ENCODE measurements around the gene PDCD11. TPM values are rescaled to one million over a fixed set of nuclear protein-coding genes. Genes with fewer than 3 reads are reported as not detected.

PDCD11 gene
- total and polyA plus RNA-seq, 9 donors = 9.7 to 40.8 (median 24.5) TPM

DNA sequence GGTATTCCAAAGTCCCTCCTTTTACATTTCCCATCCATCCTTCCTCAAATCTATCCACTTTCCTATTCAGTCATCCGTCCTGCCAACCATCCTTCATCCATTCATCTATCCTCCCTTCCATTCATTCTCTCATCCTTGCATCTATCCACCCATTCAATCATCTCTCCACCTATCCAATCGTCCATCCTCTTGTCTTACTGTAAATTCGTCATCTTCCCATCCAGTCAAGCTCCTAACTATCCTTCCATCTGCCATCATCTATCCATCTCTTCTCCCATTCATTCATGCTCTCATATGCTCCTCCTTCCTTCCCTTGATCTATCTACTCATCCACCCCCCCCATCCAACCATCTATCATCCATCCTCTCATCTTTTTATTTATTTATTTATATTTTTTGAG lies 77.7 kb downstream of the PDCD11 start:
- Histone ChIP-seq H3K36me3 (no peaks in the 10 kb centered on the region), H3K27ac (no peak overlapping the region), H3K4me3 (no peak overlapping the region), H3K27me3 (no peaks in the 10 kb centered on the region), H3K4me1 (ENCODE audit: insufficient read depth) (no peaks in the 10 kb centered on the region), H3K9me3 (no peaks in the 10 kb centered on the region)
- no peak for TF ChIP-seq POLR2A (IDR thresholded peaks at IDR 0.05)
- TF ChIP-seq EP300 (IDR thresholded peaks at IDR 0.05) = no peak
- TF ChIP-seq, protein P1, sequence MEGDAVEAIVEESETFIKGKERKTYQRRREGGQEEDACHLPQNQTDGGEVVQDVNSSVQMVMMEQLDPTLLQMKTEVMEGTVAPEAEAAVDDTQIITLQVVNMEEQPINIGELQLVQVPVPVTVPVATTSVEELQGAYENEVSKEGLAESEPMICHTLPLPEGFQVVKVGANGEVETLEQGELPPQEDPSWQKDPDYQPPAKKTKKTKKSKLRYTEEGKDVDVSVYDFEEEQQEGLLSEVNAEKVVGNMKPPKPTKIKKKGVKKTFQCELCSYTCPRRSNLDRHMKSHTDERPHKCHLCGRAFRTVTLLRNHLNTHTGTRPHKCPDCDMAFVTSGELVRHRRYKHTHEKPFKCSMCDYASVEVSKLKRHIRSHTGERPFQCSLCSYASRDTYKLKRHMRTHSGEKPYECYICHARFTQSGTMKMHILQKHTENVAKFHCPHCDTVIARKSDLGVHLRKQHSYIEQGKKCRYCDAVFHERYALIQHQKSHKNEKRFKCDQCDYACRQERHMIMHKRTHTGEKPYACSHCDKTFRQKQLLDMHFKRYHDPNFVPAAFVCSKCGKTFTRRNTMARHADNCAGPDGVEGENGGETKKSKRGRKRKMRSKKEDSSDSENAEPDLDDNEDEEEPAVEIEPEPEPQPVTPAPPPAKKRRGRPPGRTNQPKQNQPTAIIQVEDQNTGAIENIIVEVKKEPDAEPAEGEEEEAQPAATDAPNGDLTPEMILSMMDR (IDR thresholded peaks at IDR 0.05) = no peak
- WGBS, 3 donors = 93 to 95% (median 93%) methylated on average over 3 of the region's 3 CpGs
- intact Hi-C loops (cut with DNase I) = loop anchor here in 1 of 4 donors (2.0 kb wide), 1 partner anchor 55 kb away; no protein-coding TSS in a partner anchor
- DNase-seq = no peak

DNA sequence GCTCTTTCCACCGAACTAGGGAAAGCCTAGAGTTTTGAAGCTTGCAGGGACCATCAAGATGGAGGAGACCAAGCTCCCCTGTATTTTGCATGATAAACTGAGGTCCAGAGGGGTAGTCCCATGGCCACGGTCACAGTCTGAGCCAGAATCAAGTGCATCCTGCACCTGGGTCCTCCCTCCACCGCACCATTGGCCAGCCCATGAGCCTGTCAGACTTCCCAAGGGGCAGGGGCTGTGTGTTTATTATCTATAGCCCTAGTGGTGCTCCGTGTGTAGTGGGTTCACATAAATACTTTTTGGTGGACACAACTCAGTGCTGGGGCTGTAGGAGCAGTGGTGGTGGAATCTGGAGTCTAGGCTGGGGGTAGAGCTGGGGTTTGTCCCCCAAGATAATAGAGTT lies 79.0 kb downstream of the PDCD11 start:
- TF ChIP-seq POLR2A (IDR thresholded peaks at IDR 0.05) (no peak), EP300 (IDR thresholded peaks at IDR 0.05) (no peak)
- TF ChIP-seq, protein P1 (IDR thresholded peaks at IDR 0.05) = no peak
- intact Hi-C loops (cut with DNase I) = loop anchor here in 1 of 4 donors (2.0 kb wide), 1 partner anchor 57 kb away; no protein-coding TSS in a partner anchor
- Histone ChIP-seq H3K4me1 (ENCODE audit: insufficient read depth) (no peaks in the 10 kb centered on the region), H3K27me3 (no peaks in the 10 kb centered on the region), H3K27ac (no peak overlapping the region), H3K36me3 (no peaks in the 10 kb centered on the region), H3K9me3 (no peaks in the 10 kb centered on the region), H3K4me3 (no peak overlapping the region)
- 78 to 83% (median 79%) methylated on average over 4 of the region's 4 CpGs for WGBS, 3 donors
- no peak for DNase-seq

DNA sequence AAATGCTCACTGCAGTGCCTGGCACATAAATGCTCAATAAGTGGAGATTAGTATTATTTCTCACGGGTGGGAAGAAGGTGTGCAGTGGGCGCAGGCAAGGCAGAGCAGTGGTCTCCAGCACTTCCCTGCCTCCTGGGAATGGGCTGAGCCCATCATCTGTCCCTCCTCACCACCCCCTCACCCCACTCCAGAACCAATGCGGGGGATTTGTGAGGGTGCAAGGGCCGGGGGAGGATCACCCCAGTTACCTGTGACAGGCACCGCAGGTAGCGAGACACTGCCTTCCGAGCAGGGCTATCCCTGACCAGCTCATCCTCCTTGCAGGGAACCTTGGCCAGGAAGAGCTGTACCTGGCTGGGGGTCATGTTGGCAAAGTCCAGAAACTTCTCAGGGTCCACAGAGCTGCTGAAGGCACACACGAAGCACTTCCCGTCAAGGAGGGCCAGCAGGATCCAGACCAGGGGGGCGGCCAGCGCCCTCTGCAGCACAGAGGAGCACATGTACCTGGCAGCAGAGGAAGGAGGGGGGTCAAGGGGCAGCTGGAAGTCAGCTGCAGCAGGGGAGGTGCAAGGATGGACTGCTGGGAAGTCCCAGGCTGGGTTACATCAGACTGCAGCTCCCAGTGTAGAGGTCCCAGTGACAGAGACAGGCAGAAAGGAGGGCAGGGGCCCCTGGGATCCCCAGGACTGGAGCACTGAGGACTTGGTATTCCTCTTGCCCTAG lies 79.8 kb downstream of the PDCD11 start:
- Histone ChIP-seq H3K27me3 (no peaks in the 10 kb centered on the region), H3K9me3 (no peaks in the 10 kb centered on the region), H3K27ac (no peak overlapping the region), H3K36me3 (no peaks in the 10 kb centered on the region), H3K4me1 (ENCODE audit: insufficient read depth) (peaks cover 1% of the 10 kb centered on the region), H3K4me3 (no peak overlapping the region)
- DNase-seq = no peak
- WGBS, 3 donors = 67 to 72% (median 72%) methylated on average over 11 of the region's 11 CpGs
- no peak for TF ChIP-seq EP300 (IDR thresholded peaks at IDR 0.05)
- intact Hi-C loops (cut with DNase I) = no loop called here

DNA sequence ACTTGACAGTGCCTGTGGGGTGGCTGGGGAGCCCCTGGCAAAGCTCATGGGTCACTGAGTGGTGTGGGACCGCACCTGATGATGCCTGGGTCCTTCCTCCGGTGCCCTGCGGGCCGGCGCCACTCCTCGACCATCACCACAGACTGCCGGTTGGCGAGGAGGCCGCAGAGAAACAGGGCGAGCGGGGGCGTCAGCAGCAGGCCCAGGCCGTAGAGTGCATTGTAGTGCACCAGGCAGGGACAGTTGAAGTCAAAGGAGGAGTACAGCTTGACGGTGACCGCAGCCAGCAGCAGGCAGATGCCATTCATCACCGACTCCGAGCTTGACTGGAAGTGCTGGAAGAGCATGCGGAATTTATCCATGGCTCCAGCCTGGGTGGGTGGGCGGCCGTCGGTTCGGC lies 82.2 kb downstream of the PDCD11 start:
- TF ChIP-seq EP300 (IDR thresholded peaks at IDR 0.05) (no peak), POLR2A (IDR thresholded peaks at IDR 0.05) (no peak)
- TF ChIP-seq, protein P1 (IDR thresholded peaks at IDR 0.05) = no peak
- WGBS, 3 donors = 90 to 92% (median 91%) methylated on average over 22 of the region's 22 CpGs

DNA sequence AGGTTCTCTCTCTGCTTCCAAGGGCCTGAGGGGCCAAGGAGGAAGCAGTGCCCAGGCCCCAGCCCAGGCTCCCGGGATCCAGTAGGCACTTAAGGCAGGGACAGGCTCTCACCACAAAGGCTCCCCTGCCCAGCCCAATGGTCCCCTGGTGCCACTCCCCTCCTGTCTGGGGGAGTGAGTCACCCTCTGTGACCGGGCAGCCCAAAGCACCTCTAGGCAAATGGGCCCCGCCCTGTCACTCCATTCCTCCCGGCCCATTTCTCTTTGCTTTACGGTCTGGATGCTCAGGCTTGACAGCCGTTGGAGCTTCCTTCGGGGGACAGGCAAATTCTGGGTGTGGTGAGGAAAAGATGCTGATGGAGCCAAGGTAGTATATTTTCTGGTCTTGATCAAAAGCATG lies 82.7 kb downstream of the PDCD11 start, which contains the start of gene CALHM3:
Gene CALHM3, minus strand, starts transcription at position 106 of the 400 bp plus-strand sequence. CDS start 208 bp downstream, outside the sequence.
- Histone ChIP-seq H3K36me3 (no peaks in the 10 kb centered on the region), H3K9me3 (no peaks in the 10 kb centered on the region), H3K4me3 (no peak within 1 kb of the TSS), H3K27me3 (no peaks in the 10 kb centered on the region), H3K4me1 (ENCODE audit: insufficient read depth) (peaks cover 1% of the 10 kb centered on the region), H3K27ac (no peak within 1 kb of the TSS)
- intact Hi-C loops (cut with DNase I) = loop anchor here in 1 of 4 donors (2.0 kb wide), 1 partner anchor 60 kb away; no protein-coding TSS in a partner anchor
- no peak for TF ChIP-seq EP300 (IDR thresholded peaks at IDR 0.05)
- TF ChIP-seq POLR2A (IDR thresholded peaks at IDR 0.05) = no peak
- TF ChIP-seq, protein P1 (IDR thresholded peaks at IDR 0.05) = no peak
- no peak for DNase-seq
- WGBS, 3 donors = 70 to 81% (median 80%) methylated on average over 7 of the region's 7 CpGs

More for the DNA sequence above, 82.2 kb downstream of the PDCD11 start:
- no peaks in the 10 kb centered on the region for H3K27me3 ChIP-seq
- no peaks in the 10 kb centered on the region for H3K9me3 ChIP-seq
- no peak overlapping the region for H3K4me3 ChIP-seq
- H3K36me3 ChIP-seq = no peaks in the 10 kb centered on the region
- H3K27ac ChIP-seq = no peak overlapping the region
- DNase-seq = no peak
- intact Hi-C loops (cut with DNase I) = loop anchor here in 1 of 4 donors (2.0 kb wide), 1 partner anchor 60 kb away; no protein-coding TSS in a partner anchor
- H3K4me1 ChIP-seq (ENCODE audit: insufficient read depth) = peaks cover 1% of the 10 kb centered on the region

All from ovary (tissue), 9 donors.